SK-N-SH (cell line): ENCODE data around the gene CCDC177.

Experiments used
- CHD2 ChIP-seq: fragments of 150-350 bp; IDR thresholded peaks from 2 replicates; pipeline ENCODE4 v1.6.1; 2018; ENCODE audit warnings: low read length; ENCODE audit not compliant: partially characterized antibody
- FOXM1 ChIP-seq: IDR thresholded peaks from 2 replicates; pipeline ENCODE4 v1.4.0; 2012; ENCODE audit warnings: low read depth, mild to moderate bottlenecking
- POLR2AphosphoS5 ChIP-seq: IDR thresholded peaks from 2 replicates; pipeline ENCODE4 v1.6.1; 2012; ENCODE audit warnings: low read depth, low read length
- RAD21 ChIP-seq: IDR thresholded peaks from 2 replicates; pipeline ENCODE4 v1.6.1; 2012; ENCODE audit warnings: mild to moderate bottlenecking, low read length
- RFX5 ChIP-seq: IDR thresholded peaks from 2 replicates; pipeline ENCODE4 v1.6.1; 2012; ENCODE audit warnings: mild to moderate bottlenecking, improper control_type of control experiment, low read length
- SIN3A ChIP-seq: IDR thresholded peaks from 2 replicates; pipeline ENCODE4 v1.6.1; 2012; ENCODE audit warnings: low read depth, mild to moderate bottlenecking, low read length, moderate library complexity, borderline replicate concordance
- SMC3 ChIP-seq: IDR thresholded peaks from 2 replicates; pipeline ENCODE4 v1.6.1; 2012; ENCODE audit warnings: low read depth, low read length, improper control_type of control experiment
- TAF1 ChIP-seq: IDR thresholded peaks from 2 replicates; pipeline ENCODE4 v1.6.1; 2012; ENCODE audit warnings: low read depth, mild to moderate bottlenecking, low read length, moderate library complexity, borderline replicate concordance
- YY1 ChIP-seq: IDR thresholded peaks from 2 replicates; pipeline ENCODE4 v1.4.0; 2012; ENCODE audit warnings: low read depth, mild to moderate bottlenecking
- TF ChIP-seq, protein P1 (sequence below): fragments of 200-600 bp; sonication (generic); IDR thresholded peaks from 2 replicates; pipeline ENCODE4 v1.6.1; 2017; ENCODE audit warnings: antibody characterized with exemption, mild to moderate bottlenecking, moderate library complexity
- TF ChIP-seq, protein P2 (sequence below): fragments of 150-350 bp; IDR thresholded peaks from 2 replicates; pipeline ENCODE4 v1.6.1; 2016; ENCODE audit warnings: mild to moderate bottlenecking, low read depth, low read length
- TF ChIP-seq, protein P3 (sequence below): fragments of 150-350 bp; IDR thresholded peaks from 2 replicates; pipeline ENCODE4 v1.6.1; 2017; ENCODE audit warnings: antibody characterized with exemption, low read length, low read depth, borderline replicate concordance
- TF ChIP-seq, protein P4 (sequence below): IDR thresholded peaks from 2 replicates; pipeline ENCODE4 v1.4.0; 2012; ENCODE audit warnings: low read depth, borderline replicate concordance

DNA sequence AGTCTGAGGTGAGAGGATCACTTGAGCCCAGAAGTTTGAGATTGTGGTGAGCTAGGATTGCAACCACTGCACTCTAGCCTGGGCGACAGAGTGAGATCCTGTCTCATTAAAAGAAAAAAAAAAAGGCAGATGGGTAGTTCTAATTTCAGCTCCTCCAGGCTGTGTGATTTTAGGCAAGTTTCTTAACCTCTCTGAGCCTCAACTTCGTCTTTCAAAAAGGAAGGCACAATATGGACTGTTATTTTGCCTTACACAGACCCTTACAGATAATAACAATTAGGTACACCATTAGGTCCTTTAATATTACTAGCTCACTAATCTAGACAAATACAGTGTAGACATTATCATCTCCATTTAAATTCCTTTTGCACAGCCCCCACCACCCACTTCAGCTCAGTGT, 4.8 kb upstream of the CCDC177 start:
- TF ChIP-seq RAD21 = no peak
- no peak for TF ChIP-seq SMC3
- no peak for TF ChIP-seq YY1
- TF ChIP-seq, protein P1, sequence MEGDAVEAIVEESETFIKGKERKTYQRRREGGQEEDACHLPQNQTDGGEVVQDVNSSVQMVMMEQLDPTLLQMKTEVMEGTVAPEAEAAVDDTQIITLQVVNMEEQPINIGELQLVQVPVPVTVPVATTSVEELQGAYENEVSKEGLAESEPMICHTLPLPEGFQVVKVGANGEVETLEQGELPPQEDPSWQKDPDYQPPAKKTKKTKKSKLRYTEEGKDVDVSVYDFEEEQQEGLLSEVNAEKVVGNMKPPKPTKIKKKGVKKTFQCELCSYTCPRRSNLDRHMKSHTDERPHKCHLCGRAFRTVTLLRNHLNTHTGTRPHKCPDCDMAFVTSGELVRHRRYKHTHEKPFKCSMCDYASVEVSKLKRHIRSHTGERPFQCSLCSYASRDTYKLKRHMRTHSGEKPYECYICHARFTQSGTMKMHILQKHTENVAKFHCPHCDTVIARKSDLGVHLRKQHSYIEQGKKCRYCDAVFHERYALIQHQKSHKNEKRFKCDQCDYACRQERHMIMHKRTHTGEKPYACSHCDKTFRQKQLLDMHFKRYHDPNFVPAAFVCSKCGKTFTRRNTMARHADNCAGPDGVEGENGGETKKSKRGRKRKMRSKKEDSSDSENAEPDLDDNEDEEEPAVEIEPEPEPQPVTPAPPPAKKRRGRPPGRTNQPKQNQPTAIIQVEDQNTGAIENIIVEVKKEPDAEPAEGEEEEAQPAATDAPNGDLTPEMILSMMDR = no peak
- no peak for TF ChIP-seq POLR2AphosphoS5
- TF ChIP-seq RFX5 = no peak
- TF ChIP-seq, protein P2, sequence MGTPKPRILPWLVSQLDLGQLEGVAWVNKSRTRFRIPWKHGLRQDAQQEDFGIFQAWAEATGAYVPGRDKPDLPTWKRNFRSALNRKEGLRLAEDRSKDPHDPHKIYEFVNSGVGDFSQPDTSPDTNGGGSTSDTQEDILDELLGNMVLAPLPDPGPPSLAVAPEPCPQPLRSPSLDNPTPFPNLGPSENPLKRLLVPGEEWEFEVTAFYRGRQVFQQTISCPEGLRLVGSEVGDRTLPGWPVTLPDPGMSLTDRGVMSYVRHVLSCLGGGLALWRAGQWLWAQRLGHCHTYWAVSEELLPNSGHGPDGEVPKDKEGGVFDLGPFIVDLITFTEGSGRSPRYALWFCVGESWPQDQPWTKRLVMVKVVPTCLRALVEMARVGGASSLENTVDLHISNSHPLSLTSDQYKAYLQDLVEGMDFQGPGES = no peak
- TF ChIP-seq CHD2 = no peak
- TF ChIP-seq FOXM1 = no peak
- TF ChIP-seq, protein P3, sequence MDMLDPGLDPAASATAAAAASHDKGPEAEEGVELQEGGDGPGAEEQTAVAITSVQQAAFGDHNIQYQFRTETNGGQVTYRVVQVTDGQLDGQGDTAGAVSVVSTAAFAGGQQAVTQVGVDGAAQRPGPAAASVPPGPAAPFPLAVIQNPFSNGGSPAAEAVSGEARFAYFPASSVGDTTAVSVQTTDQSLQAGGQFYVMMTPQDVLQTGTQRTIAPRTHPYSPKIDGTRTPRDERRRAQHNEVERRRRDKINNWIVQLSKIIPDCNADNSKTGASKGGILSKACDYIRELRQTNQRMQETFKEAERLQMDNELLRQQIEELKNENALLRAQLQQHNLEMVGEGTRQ = no peak
- TF ChIP-seq SIN3A = no peak
- no peak for TF ChIP-seq TAF1
- TF ChIP-seq, protein P4, sequence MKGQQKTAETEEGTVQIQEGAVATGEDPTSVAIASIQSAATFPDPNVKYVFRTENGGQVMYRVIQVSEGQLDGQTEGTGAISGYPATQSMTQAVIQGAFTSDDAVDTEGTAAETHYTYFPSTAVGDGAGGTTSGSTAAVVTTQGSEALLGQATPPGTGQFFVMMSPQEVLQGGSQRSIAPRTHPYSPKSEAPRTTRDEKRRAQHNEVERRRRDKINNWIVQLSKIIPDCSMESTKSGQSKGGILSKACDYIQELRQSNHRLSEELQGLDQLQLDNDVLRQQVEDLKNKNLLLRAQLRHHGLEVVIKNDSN = no peak
